Measurements from ENCODE around the gene NECAB2. TPM values are rescaled to one million over a fixed set of nuclear protein-coding genes. Genes with fewer than 3 reads are reported as not detected.

The NECAB2 gene
- total and polyA plus RNA-seq, 3 experiments from 2014 or later = not detected

DNA sequence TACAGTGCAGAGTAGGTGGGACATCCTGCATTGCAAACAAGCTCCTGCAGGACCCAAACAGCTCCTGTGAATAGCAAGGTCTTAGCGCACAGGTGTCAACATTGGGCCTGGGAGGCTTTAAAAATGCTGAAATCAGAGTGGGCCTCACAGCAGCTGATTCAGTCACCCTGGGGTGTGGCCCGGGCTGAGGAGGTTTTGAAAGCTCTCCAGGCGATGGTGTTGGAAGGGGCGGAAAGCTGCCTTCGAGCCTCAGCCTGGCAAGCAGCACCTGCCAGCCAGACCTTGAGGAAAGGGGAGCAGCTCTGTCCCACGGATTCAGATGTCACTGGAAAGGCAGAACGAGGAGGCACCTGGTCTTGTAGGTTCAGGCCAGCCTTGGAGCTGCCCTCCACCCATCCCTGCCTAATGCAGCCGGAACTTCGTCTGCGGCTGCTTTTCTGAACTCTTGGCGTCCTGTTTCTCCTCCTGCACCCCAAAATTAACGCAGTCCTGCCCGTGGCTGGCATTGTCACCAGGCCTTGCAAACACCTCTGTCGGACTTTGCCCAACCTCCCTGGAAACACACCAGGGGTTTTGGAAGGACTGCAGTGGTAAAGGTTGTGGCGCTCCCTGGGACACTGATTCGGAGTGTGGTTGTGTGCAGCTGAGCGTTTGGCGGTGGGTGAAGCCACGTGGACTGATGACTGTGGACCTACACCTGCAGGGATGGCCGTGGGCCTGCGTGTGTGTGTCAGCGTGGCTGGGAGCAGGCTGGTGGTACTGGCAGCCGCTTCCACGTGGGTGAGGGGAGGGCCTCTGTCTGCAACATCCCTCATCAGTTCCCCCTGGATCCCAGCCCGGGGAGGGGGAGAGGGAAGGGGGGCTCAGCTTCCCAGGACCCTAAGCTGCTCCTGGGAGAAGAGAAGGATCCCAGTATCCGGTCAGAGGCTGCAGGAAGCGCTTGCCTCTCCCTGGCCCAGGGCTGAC lies 3.4 kb downstream of the NECAB2 start:
- no peak overlapping the region for H3K4me3 Mint-ChIP-seq
- Histone ChIP-seq H3K9me3 (ENCODE audit: low read length) (no peaks in the 10 kb centered on the region), H3K27ac (ENCODE audit: low read depth, low read length) (no peak overlapping the region), H3K27me3 (ENCODE audit: insufficient read depth, low read length, poor library complexity, severe bottlenecking) (no peaks in the 10 kb centered on the region), H3K4me1 (ENCODE audit: insufficient read depth, low read length) (no peaks in the 10 kb centered on the region), H3K4me3 (ENCODE audit: low read length) (no peak overlapping the region), H3K36me3 (ENCODE audit: insufficient read depth, low read length) (no peaks in the 10 kb centered on the region)
- no peak overlapping the region for H3K27ac Mint-ChIP-seq
- H3K9me3 Mint-ChIP-seq = no peaks in the 10 kb centered on the region
- H3K27me3 Mint-ChIP-seq = peaks cover 14 to 22% of the 10 kb centered on the region in 2 donors
- ChIA-PET CTCF (no interaction called here), POLR2A (no interaction called here)
- H3K36me3 Mint-ChIP-seq = no peaks in the 10 kb centered on the region
- peaks cover 2 to 7% (median 5%) of the 10 kb centered on the region in 3 donors for H3K4me1 Mint-ChIP-seq
- DNase-seq = no peak

DNA sequence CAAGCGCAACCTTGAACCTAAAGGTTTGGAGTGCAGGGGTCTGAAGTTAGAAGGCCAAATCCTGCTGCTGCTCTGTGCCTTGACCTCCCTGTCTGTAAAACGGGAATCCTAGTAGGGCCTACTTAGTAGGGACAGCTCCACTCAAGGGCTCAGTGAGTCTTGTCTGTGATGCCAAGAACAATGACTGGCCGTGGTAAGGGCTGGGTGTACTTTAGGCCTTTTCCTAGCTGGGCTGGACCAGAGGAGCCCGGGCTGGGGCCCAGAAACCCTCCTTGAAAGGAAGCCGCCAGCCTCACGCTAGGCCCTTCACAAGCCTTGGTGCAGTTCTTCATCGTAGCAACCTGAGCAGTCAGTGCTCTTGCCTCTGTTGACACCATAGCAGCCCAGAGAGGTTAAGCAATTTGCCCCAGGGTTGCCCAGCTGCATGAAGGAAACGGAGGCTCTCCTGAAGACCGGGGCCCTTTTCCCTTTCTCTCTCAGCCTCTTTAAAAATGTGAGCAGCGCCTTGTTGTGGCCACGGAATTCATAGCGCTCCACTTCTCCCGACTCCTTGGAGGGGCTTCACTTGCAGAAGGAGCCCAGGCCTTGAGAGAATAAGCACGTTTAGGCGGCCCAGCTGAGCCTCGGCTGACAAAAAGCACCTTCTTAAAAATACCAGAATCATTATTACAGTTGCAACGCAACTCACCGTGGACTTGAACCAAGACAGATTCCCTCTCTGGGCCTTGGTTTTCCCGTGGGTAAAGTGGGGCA lies 4.4 kb downstream of the NECAB2 start:
- Histone ChIP-seq H3K4me1 (ENCODE audit: insufficient read depth, low read length) (no peaks in the 10 kb centered on the region), H3K9me3 (ENCODE audit: low read length) (no peaks in the 10 kb centered on the region), H3K27ac (ENCODE audit: low read depth, low read length) (no peak overlapping the region), H3K4me3 (ENCODE audit: low read length) (no peak overlapping the region), H3K36me3 (ENCODE audit: insufficient read depth, low read length) (no peaks in the 10 kb centered on the region), H3K27me3 (ENCODE audit: insufficient read depth, low read length, poor library complexity, severe bottlenecking) (no peaks in the 10 kb centered on the region)
- Mint-ChIP-seq H3K4me3 (no peak overlapping the region), H3K27ac (peak overlapping the region in 1 of 8 donors; percentile 55), H3K27me3 (peaks cover 13 to 21% of the 10 kb centered on the region in 2 donors), H3K36me3 (no peaks in the 10 kb centered on the region), H3K4me1 (peaks cover 2 to 7% (median 5%) of the 10 kb centered on the region in 3 donors), H3K9me3 (no peaks in the 10 kb centered on the region)
- peak in 1 of 5 donors; percentile 34 for DNase-seq
- ChIA-PET CTCF (no interaction called here), POLR2A (no interaction called here)

DNA sequence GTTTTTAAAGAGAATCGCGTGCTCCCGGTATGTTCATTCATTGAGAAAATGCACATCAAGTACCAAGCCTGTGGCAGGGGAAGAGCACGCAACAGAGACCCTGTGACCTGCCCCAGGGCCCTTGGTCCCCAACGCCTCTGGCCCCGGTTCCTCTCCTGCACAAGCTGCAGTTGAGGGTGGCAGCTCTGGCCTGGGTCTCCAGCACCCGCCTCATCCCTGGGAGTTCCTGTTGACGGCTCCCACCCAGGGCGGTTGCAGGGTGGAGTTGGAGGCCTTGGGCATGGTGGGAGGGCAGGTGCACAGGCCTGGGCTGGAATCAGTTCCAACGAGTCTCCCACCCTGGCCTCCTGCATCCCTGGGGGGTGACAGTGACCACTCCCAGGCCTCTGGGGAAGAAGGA lies 5.0 kb downstream of the NECAB2 start:
- Mint-ChIP-seq H3K9me3 (no peaks in the 10 kb centered on the region), H3K27me3 (peaks cover 12 to 17% of the 10 kb centered on the region in 2 donors), H3K36me3 (no peaks in the 10 kb centered on the region), H3K4me3 (no peak overlapping the region), H3K27ac (no peak overlapping the region), H3K4me1 (peaks cover 0 to 5% (median 0%) of the 10 kb centered on the region in 3 donors)
- peak in 1 of 5 donors; percentile 23 for DNase-seq
- no peaks in the 10 kb centered on the region for H3K4me1 ChIP-seq (ENCODE audit: insufficient read depth, low read length)
- ChIA-PET CTCF (no interaction called here), POLR2A (no interaction called here)
- H3K9me3 ChIP-seq (ENCODE audit: low read length) = no peaks in the 10 kb centered on the region
- no peak overlapping the region for H3K27ac ChIP-seq (ENCODE audit: low read depth, low read length)
- no peaks in the 10 kb centered on the region for H3K27me3 ChIP-seq (ENCODE audit: insufficient read depth, low read length, poor library complexity, severe bottlenecking)
- no peak overlapping the region for H3K4me3 ChIP-seq (ENCODE audit: low read length)
- no peaks in the 10 kb centered on the region for H3K36me3 ChIP-seq (ENCODE audit: insufficient read depth, low read length)

DNA sequence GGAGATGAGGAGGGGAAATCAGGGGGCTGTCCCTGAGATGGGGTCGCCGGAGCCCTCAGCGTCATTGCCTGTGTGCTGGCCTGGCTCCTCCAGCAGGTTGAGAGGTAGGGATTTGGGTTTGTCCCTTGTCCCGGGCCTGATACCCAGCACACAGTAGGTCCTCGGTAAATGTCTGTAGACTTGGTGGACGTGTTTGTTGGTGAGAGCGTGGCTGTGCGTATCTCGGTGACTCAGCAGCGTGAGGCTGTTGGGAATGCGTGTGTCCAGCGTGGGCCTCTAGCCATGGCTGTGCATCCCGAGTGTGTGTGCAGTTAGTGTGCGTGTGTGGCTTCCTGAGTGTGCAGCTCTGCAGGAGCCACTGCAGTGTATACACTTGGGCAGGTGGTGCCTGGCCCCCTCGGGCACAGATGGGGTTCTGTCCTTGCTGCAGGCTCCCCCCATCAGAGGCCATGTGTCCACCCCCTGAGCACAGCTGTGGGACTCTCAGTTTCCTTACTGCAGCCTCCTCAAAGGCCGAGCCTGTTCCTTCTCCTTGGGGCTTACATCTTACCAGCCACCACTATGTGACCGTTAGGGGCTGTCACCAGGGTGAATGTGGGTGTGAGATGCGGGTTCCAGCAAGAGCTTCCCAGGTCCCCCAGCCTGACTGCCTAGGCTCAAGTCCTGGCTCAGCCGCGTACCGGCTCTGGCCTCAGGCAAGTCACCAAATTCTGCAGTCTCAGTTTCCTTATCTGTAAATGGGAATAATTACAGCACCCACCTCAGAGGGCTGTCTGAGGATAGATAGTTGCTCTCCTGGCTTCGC lies 5.7 kb downstream of the NECAB2 start:
- no peak overlapping the region for H3K27ac Mint-ChIP-seq

DNA sequence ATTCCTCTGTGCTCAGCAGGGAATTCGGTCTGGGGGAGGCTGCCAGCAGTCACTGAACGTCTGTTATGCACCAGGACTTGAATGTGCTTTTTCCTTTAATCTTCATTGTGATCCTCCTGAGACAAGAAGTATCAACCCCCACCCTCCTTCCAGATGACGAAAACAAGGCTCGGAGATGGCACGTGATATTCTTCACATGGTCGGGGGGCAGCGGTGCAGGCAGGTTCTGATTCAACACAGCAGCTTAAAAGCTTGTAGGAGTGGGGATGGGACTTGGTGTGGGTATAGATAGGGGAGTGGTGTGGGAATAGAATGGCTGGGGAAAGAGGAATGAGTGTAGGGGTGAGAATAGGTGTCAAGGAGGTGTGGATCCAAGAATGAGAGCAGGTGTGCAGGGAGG lies 6.4 kb downstream of the NECAB2 start:
- H3K4me1 ChIP-seq (ENCODE audit: insufficient read depth, low read length) = no peaks in the 10 kb centered on the region
- ChIA-PET POLR2A (no interaction called here), CTCF (no interaction called here)
- H3K9me3 ChIP-seq (ENCODE audit: low read length) = no peaks in the 10 kb centered on the region
- H3K27me3 Mint-ChIP-seq = peaks cover 14% of the 10 kb centered on the region in 2 donors
- H3K27ac Mint-ChIP-seq = no peak overlapping the region
- peaks cover 0 to 5% (median 0%) of the 10 kb centered on the region in 3 donors for H3K4me1 Mint-ChIP-seq
- no peak overlapping the region for H3K4me3 ChIP-seq (ENCODE audit: low read length)
- peaks cover 0 to 4% (median 0%) of the 10 kb centered on the region in 5 donors for H3K9me3 Mint-ChIP-seq
- no peak overlapping the region for H3K4me3 Mint-ChIP-seq
- DNase-seq = peak in 1 of 5 donors; percentile 4
- no peak overlapping the region for H3K27ac ChIP-seq (ENCODE audit: low read depth, low read length)
- no peaks in the 10 kb centered on the region for H3K27me3 ChIP-seq (ENCODE audit: insufficient read depth, low read length, poor library complexity, severe bottlenecking)
- no peaks in the 10 kb centered on the region for H3K36me3 ChIP-seq (ENCODE audit: insufficient read depth, low read length)
- peaks cover 0 to 2% (median 0%) of the 10 kb centered on the region in 3 donors for H3K36me3 Mint-ChIP-seq

More for the DNA sequence above, 5.7 kb downstream of the NECAB2 start:
- H3K4me1 Mint-ChIP-seq = peaks cover 0 to 5% (median 0%) of the 10 kb centered on the region in 3 donors
- no peak overlapping the region for H3K4me3 ChIP-seq (ENCODE audit: low read length)
- no peaks in the 10 kb centered on the region for H3K27me3 ChIP-seq (ENCODE audit: insufficient read depth, low read length, poor library complexity, severe bottlenecking)
- ChIA-PET CTCF (no interaction called here), POLR2A (no interaction called here)
- H3K4me1 ChIP-seq (ENCODE audit: insufficient read depth, low read length) = no peaks in the 10 kb centered on the region
- H3K27me3 Mint-ChIP-seq = peaks cover 14 to 17% of the 10 kb centered on the region in 2 donors
- peaks cover 0 to 3% (median 0%) of the 10 kb centered on the region in 5 donors for H3K9me3 Mint-ChIP-seq
- H3K4me3 Mint-ChIP-seq = no peak overlapping the region
- peak in 1 of 5 donors; percentile 22 for DNase-seq
- no peaks in the 10 kb centered on the region for H3K36me3 ChIP-seq (ENCODE audit: insufficient read depth, low read length)
- no peak overlapping the region for H3K27ac ChIP-seq (ENCODE audit: low read depth, low read length)
- H3K36me3 Mint-ChIP-seq = peaks cover 0 to under 1% (median 0%) of the 10 kb centered on the region in 3 donors
- H3K9me3 ChIP-seq (ENCODE audit: low read length) = no peaks in the 10 kb centered on the region

DNA sequence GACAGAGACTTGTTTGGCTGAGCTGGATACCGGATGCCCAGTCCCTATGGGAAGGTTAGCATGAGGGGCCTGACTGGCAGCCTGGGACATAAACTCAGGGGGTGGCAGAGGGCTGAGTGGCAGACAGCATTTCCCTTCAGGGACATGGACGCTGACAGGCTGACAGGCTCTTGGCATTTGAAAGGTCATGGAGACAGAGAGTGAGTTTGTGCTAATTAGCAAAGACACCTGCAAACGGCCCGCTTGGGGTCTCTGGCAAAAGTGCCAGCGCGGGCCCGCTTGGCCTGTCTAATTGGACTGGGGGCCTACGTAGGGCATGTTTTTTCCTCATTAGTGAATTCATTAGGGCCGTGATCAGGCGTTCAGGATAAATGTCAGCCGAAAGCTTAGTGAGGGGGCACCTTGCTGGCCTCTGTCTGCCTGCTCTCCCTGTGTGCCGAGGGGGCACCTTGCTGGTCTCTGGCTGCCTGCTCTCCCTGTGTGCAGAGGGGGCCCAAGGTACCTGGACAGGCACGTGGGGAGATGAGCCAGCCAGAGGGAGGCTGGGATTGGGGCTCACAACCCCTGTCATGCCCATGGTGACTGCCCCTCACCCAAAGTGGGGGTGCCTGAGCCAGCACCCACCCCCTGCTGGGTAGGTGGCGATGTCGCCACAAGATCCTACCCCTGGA lies 7.7 kb downstream of the NECAB2 start:
- Histone ChIP-seq H3K27me3 (ENCODE audit: insufficient read depth, low read length, poor library complexity, severe bottlenecking) (no peaks in the 10 kb centered on the region), H3K4me1 (ENCODE audit: insufficient read depth, low read length) (no peaks in the 10 kb centered on the region), H3K4me3 (ENCODE audit: low read length) (no peak overlapping the region), H3K36me3 (ENCODE audit: insufficient read depth, low read length) (no peaks in the 10 kb centered on the region), H3K27ac (ENCODE audit: low read depth, low read length) (no peak overlapping the region), H3K9me3 (ENCODE audit: low read length) (no peaks in the 10 kb centered on the region)
- no peak overlapping the region for H3K4me3 Mint-ChIP-seq
- CTCF ChIA-PET = no interaction called here
- POLR2A ChIA-PET = no interaction called here
- peak in 1 of 5 donors; percentile 28 for DNase-seq
- H3K36me3 Mint-ChIP-seq = peaks cover 0 to 2% (median 0%) of the 10 kb centered on the region in 3 donors
- peaks cover 7 to 8% of the 10 kb centered on the region in 2 donors for H3K27me3 Mint-ChIP-seq
- H3K27ac Mint-ChIP-seq = no peak overlapping the region
- no peaks in the 10 kb centered on the region for H3K4me1 Mint-ChIP-seq
- peaks cover 0 to 4% (median 0%) of the 10 kb centered on the region in 5 donors for H3K9me3 Mint-ChIP-seq

DNA sequence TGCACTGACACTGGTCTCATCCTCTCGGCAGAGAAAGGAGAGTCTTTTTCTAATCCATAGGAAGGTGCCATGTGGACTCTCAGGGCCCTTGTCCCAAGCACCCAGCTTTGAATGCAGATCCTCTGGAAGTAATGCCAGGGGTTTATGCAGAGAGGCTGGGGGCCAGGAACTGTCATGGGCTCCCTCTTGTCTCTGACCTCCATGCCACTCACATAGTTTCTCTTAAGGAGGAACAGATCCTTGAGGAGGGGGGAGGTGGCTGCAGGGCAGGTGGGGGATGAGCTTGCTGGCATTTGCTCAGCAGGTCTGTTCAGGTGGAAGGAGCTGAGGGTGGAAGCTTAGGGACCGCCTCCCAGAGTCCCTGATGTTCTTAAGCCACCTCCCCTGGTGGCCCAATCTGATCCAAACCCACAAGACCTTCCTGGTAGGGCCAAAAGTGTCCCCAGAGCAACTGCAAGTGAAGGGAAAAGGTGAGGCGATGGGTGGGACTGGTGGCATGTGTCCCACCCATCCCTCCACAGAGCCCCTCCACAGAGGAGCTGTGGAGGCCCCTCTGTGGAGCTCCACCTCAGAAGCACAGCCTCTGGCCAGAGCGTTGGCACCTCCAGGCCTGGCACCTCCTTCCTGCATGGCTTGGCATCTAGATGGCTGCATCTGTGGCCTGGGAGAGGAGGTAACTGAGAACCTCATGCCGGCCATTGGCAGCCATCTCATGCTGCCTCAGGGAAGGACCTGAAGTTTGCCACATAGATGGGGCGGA lies 9.2 kb downstream of the NECAB2 start:
- no peaks in the 10 kb centered on the region for H3K4me1 ChIP-seq (ENCODE audit: insufficient read depth, low read length)
- Mint-ChIP-seq H3K27me3 (peaks cover 4 to 8% of the 10 kb centered on the region in 2 donors), H3K27ac (no peak overlapping the region), H3K36me3 (peaks cover 0 to 2% (median 0%) of the 10 kb centered on the region in 3 donors), H3K9me3 (peaks cover 0 to 4% (median 0%) of the 10 kb centered on the region in 5 donors), H3K4me1 (no peaks in the 10 kb centered on the region), H3K4me3 (no peak overlapping the region)
- no peaks in the 10 kb centered on the region for H3K36me3 ChIP-seq (ENCODE audit: insufficient read depth, low read length)
- H3K4me3 ChIP-seq (ENCODE audit: low read length) = no peak overlapping the region
- no peak overlapping the region for H3K27ac ChIP-seq (ENCODE audit: low read depth, low read length)
- CTCF ChIA-PET = no interaction called here
- POLR2A ChIA-PET = no interaction called here
- DNase-seq = peak in 1 of 5 donors; percentile 27
- H3K27me3 ChIP-seq (ENCODE audit: insufficient read depth, low read length, poor library complexity, severe bottlenecking) = no peaks in the 10 kb centered on the region
- no peaks in the 10 kb centered on the region for H3K9me3 ChIP-seq (ENCODE audit: low read length)

All from CD8-positive, alpha-beta memory T cell (primary cell).